ENCODE results near the gene NEUROD2.

DNA sequence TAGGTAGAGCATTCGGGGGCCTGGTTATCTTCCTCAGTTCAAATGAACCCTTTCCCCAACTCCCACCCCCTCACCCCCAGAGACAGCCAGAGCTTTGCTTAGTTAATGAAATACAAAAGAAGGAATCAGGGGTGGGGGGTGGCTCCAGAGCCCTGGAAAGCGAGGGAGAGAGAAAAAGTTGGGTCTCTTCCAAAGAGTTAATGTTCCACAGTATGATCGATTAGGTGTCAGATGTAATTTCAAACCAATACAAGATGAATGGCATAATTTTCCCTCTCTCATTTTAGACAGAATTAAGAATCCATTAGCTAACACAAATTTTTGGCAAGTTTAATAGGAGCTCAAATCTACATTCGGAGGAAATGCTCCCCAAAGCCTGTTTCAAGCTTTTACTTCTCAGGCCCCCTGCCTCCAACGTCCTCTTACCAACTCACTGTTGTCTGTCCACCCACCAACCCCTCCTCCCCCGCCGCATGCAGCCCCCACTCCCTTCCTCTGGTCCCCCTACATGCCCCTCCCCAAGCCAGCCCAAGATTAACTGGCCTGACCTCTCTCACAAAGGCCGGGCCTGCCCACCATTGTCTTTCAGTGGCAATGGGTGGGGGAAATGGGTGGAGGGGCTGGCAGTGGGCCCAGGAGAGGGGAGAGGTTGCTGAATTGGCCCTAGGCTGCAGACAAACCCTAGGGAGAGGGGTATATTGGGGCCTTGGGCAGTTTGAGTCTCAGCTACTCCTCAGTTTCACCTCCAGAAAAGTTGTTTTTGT is 28.2 kb downstream of the NEUROD2 start:
- TF ChIP-seq CTCF (IDR thresholded peaks at IDR 0.05 in 8 of 11, conservative IDR thresholded peaks at IDR 0.05 in 3 of 11) (no peak), POLR2AphosphoS5 (IDR thresholded peaks at IDR 0.05) (no peak)

Measured in spleen (tissue), 7 donors.